ENCODE data around the gene DNAI4.
A peak's percentile ranks its signal among the peaks of the same experiment; 100 is the strongest.
"Not testable (repeated sequence)": the region's sequence is repeated elsewhere in the genome, so short reads cannot be mapped to it uniquely, and the experiment has no call there.

The DNAI4 gene

GRCh38 chr1:66809736-66810326 lies 114.8 kb downstream of the DNAI4 start:
- DNase-seq = no peak

GRCh38 chr1:66809245-66809644 lies 115.4 kb downstream of the DNAI4 start:
- DNase-seq = no peak

DNA sequence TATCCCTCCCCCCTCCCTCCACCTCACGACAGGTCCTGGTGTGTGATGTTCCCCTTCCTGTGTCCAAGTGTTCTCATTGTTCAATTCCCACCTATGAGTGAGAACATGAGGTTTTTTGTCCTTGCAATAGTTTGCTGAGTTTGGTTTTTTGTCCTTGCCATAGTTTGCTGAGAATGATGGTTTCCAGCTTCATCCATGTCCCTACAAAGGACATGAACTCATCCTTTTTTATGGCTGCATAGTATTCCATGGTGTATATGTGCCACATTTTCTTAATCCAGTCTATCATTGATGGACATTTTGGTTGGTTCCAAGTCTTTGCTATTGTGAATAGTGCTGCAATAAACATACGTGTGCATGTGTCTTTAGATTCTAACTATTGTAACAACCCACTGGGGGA lies 128.8 kb downstream of the DNAI4 start:
- not testable (repeated sequence) for DNase-seq

- DNase-seq = no peak
Observed at GRCh38 chr1:66791621-66792610, 132.7 kb downstream of the DNAI4 start.

DNA sequence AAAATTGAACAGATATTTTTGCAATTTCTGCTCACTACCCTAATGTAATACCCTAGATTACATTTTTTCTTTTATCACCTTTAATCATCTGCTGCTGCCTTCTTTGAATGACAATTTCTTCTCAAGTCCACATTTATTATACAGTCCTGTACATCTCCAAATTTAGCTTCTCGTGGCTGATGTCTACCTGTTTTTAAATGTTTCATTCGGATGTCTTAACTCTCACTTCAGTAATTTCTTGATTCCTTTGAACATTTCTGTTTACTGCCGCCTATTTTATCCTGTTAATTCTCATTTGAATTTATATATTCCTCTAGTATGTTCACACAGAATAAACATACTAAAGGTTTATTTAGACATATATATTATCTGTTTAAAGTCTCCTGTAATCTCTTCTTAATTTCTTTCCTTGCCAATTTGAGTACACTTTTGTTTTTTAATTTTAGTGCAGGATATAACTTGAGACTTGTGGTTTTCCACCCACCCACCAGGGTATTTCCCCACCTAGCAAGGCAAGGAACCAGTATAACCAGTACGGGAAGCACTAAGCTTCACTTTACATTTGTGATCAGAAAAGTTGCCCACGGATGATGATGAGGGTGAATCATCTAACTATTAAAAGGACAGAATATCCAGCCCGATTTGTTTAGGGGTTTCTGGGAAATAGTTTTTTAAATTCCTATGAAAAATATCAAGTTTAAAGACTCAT lies 136.3 kb downstream of the DNAI4 start:
- no peak for DNase-seq

DNA sequence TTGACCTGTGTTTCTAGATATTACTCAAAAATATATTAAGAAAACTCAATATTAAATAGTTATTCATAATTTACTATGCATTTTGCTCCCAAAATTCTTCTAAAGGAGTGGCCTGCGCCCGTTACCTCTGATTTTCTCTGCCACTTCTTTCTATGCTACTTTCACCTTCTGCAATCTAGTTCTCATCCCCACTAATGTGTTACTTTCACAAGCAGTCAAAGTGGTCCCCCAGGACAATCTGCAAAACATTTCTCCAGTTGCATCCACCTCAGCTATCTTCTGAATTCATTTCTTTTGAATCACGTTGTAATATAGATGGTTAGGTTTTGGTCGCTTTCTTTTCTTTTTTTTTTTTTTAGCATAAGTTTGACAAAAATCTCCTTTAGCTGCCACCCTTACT lies 137.0 kb downstream of the DNAI4 start:
- no peak for DNase-seq

GRCh38 chr1:66785800-66786199 lies 138.9 kb downstream of the DNAI4 start:
- not testable (repeated sequence) for DNase-seq

GRCh38 chr1:66779475-66780078 lies 145.1 kb downstream of the DNAI4 start:
- no peak for DNase-seq

- DNase-seq = no peak
Observed at GRCh38 chr1:66778969-66779368, 145.7 kb downstream of the DNAI4 start.

DNA sequence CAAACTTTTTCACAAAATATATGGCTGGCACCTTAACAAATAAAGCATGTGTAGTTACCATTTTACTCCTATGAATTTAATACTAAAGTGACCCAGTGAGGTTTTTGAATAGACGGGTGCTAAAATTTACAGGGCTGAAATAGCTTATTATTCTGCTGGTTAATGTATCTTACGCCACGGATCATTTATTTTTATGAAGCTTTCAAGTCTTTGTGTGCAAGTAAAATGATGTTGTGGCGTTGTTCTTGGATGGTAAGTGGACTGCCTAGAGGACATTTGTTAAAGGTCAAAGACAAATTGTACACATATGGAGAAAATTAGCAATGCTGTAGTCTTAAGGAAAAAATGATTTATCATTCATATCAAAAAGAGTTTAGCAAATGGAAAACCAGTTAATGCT lies 146.4 kb downstream of the DNAI4 start:
- DNase-seq = peak; percentile 33

DNA sequence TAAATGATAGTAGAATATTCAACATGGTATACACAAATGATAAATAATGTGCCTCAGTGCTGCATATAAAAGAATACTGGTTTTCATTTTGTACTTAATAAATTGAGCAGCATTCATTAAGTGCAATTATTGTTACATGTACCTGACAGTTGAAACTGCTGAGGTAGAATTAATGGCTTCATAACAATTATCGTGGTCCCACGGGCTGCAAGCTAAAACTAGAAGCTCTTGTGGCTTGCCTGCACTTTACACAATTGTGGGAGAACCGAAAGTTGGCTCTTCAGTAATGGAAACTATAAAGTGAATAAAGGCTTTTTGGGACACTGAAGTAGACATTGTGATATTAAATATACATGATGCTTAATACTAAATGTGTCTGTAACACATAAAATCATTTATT lies 146.8 kb downstream of the DNAI4 start:
- peak; percentile 65 for DNase-seq

GRCh38 chr1:66775646-66776045 lies 149.0 kb downstream of the DNAI4 start:
- DNase-seq = no peak

DNA sequence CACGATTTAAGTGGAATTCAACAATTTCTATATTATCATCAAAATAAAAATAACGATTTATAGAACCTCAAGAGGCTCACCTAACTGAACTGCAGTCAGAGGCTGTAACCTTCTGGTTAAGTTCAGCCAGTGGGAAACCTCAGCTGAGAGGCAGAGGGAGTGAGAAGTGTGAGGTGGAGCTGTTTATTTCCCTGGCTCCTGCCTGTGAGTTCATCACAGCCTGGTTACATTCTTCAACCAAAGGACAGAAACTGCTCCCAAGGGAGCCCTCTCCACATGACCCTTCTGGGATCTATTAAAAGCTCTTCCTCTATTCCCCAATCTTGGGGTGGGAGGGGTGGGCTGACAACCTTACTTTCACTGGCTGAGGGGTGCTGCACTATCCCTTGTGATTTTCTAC lies 150.2 kb downstream of the DNAI4 start:
- no peak for DNase-seq

GRCh38 chr1:66773227-66773626 lies 151.4 kb downstream of the DNAI4 start:
- no peak for DNase-seq

- peak; percentile 66 for DNase-seq
Observed at GRCh38 chr1:66770694-66771093, 154.0 kb downstream of the DNAI4 start.

DNA sequence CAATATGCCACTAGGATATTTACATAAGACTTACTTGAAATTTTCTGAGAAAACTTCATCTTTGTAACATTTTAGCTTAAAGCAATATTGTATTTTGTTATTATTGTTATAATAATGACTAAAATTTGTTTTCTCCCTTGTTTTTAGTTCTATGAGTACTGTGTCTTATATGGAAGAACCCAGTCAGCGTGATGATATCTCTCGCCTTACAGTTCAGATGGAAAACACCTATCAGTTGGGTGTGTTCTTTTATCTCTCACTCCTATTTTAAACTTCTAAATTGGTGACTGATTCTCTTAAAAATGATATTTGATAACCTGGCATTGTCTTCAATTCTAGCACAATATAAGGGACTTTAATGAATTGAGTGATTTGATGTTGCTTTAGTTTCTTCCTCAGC lies 154.4 kb downstream of the DNAI4 start:
- no peak for DNase-seq

- peak; percentile 49 for DNase-seq
Observed at GRCh38 chr1:66769512-66770229, 155.0 kb downstream of the DNAI4 start.

- DNase-seq = peak; percentile 33
Observed at GRCh38 chr1:66768965-66769364, 155.7 kb downstream of the DNAI4 start.

- no peak for DNase-seq
Observed at GRCh38 chr1:66767626-66768025, 157.0 kb downstream of the DNAI4 start.

- DNase-seq = peak; percentile 33
Observed at GRCh38 chr1:66764994-66765578, 159.6 kb downstream of the DNAI4 start.
